Parathyroid adenoma (tissue), 2 donors: ENCODE results near the gene EVA1C.

Experiments
- H2AFZ ChIP-seq: fragments of 300-600 bp; sonication (generic); one replicate; pipeline ENCODE4 v1.7.0; 2017; ENCODE audit warnings: antibody characterized with exemption, mild to moderate bottlenecking
- H3K27ac ChIP-seq: fragments of 300-600 bp; sonication (generic); one replicate; pipeline ENCODE4 v1.7.0; 2017
- H3K27me3 ChIP-seq: fragments of 300-600 bp; sonication (generic); one replicate; pipeline ENCODE4 v1.7.0; 2017; ENCODE audit warnings: low read length; ENCODE audit not compliant: control insufficient read depth, insufficient read depth
- H3K36me3 ChIP-seq: fragments of 300-600 bp; sonication (generic); one replicate; pipeline ENCODE4 v1.7.0; 2017; ENCODE audit warnings: low read length; ENCODE audit not compliant: control insufficient read depth, insufficient read depth
- H3K4me1 ChIP-seq: fragments of 300-600 bp; sonication (generic); one replicate; pipeline ENCODE4 v1.7.0; 2017; ENCODE audit warnings: control low read depth
- H3K4me2 ChIP-seq: fragments of 300-600 bp; sonication (generic); one replicate; pipeline ENCODE4 v1.7.0; 2017; ENCODE audit warnings: low read length
- H3K4me3 ChIP-seq: fragments of 300-600 bp; sonication (generic); one replicate; pipeline ENCODE4 v1.7.0; 2017; ENCODE audit warnings: low read depth, low read length
- H3K79me2 ChIP-seq: fragments of 300-600 bp; sonication (generic); one replicate; pipeline ENCODE4 v1.7.0; 2017; ENCODE audit warnings: control low read depth
- H3K9ac ChIP-seq: fragments of 300-600 bp; sonication (generic); one replicate; pipeline ENCODE4 v1.7.0; 2017; ENCODE audit warnings: mild to moderate bottlenecking
- H3K9me3 ChIP-seq: fragments of 300-600 bp; sonication (generic); one replicate; pipeline ENCODE4 v1.7.0; 2017; ENCODE audit warnings: low read length; ENCODE audit not compliant: control insufficient read depth
- CTCF ChIP-seq: fragments of 300-600 bp; sonication (generic); IDR thresholded peaks from one replicate; pipeline ENCODE4 v1.7.0; 2017; ENCODE audit warnings: antibody characterized with exemption, mild to moderate bottlenecking
- donor health status: primary hyperparathyroidism.

The EVA1C gene

GRCh38 chr21:32474179-32475059 is 61.9 kb downstream of the EVA1C start:
- H3K36me3 ChIP-seq, result no peaks in the 10 kb centered on the region
- H2AFZ ChIP-seq, result no peak overlapping the region
- no peaks in the 10 kb centered on the region for H3K9me3 ChIP-seq
- H3K4me1 ChIP-seq, result no peaks in the 10 kb centered on the region
- H3K4me3 ChIP-seq, result no peak overlapping the region
- no peak overlapping the region for H3K4me2 ChIP-seq
- no peak overlapping the region for H3K9ac ChIP-seq
- no peaks in the 10 kb centered on the region for H3K27me3 ChIP-seq
- no peak overlapping the region for H3K27ac ChIP-seq
- no peak for TF ChIP-seq CTCF
- no peaks in the 10 kb centered on the region for H3K79me2 ChIP-seq

GRCh38 chr21:32475162-32475812 is 62.8 kb downstream of the EVA1C start:
- no peaks in the 10 kb centered on the region for H3K9me3 ChIP-seq
- no peak for TF ChIP-seq CTCF
- H3K27ac ChIP-seq, result no peak overlapping the region
- H3K4me2 ChIP-seq, result no peak overlapping the region
- H3K9ac ChIP-seq, result no peak overlapping the region
- H3K4me3 ChIP-seq, result no peak overlapping the region
- H2AFZ ChIP-seq, result no peak overlapping the region
- no peaks in the 10 kb centered on the region for H3K79me2 ChIP-seq
- no peaks in the 10 kb centered on the region for H3K27me3 ChIP-seq
- no peaks in the 10 kb centered on the region for H3K36me3 ChIP-seq
- no peaks in the 10 kb centered on the region for H3K4me1 ChIP-seq

GRCh38 chr21:32476661-32477423 is 64.3 kb downstream of the EVA1C start:
- Histone ChIP-seq H3K79me2 (no peaks in the 10 kb centered on the region), H3K4me2 (no peak overlapping the region), H3K9me3 (no peaks in the 10 kb centered on the region), H2AFZ (no peak overlapping the region), H3K27me3 (no peaks in the 10 kb centered on the region), H3K4me3 (no peak overlapping the region), H3K27ac (no peak overlapping the region), H3K36me3 (no peaks in the 10 kb centered on the region), H3K4me1 (no peaks in the 10 kb centered on the region), H3K9ac (no peak overlapping the region)
- no peak for TF ChIP-seq CTCF

GRCh38 chr21:32477424-32477745 is 64.9 kb downstream of the EVA1C start:
- Histone ChIP-seq H3K27ac (no peak overlapping the region), H3K27me3 (no peaks in the 10 kb centered on the region), H2AFZ (no peak overlapping the region), H3K9ac (no peak overlapping the region), H3K36me3 (no peaks in the 10 kb centered on the region), H3K79me2 (no peaks in the 10 kb centered on the region), H3K4me2 (no peak overlapping the region), H3K9me3 (no peaks in the 10 kb centered on the region), H3K4me1 (no peaks in the 10 kb centered on the region), H3K4me3 (no peak overlapping the region)
- no peak for TF ChIP-seq CTCF
